Activated naive CD8-positive, alpha-beta T cell treated with anti-CD3 and anti-CD28 coated beads for 36 hours (primary cell): ENCODE measurements around the gene PLEKHG5. TPM values are rescaled to one million over a fixed set of nuclear protein-coding genes. Genes with fewer than 3 reads are reported as not detected.

Experiments used
- DNase-seq: peaks from one replicate; pipeline ENCODE4 v3.0.0; 2021
- H3K27ac Mint-ChIP-seq: one replicate; pipeline ENCODE4 v1.8.0; 2022; ENCODE audit warnings: mild to moderate bottlenecking, moderate library complexity, mixed read lengths
- H3K27me3 Mint-ChIP-seq: one replicate; pipeline ENCODE4 v1.8.0; 2022; ENCODE audit warnings: mild to moderate bottlenecking, mixed read lengths
- H3K36me3 Mint-ChIP-seq: one replicate; pipeline ENCODE4 v1.8.0; 2021; ENCODE audit warnings: mild to moderate bottlenecking, mixed read lengths
- H3K4me1 Mint-ChIP-seq: one replicate; pipeline ENCODE4 v1.8.0; 2021; ENCODE audit warnings: mixed read lengths
- H3K4me3 Mint-ChIP-seq: one replicate; pipeline ENCODE4 v1.8.0; 2022; ENCODE audit warnings: mild to moderate bottlenecking, moderate library complexity, mixed read lengths
- H3K9me3 Mint-ChIP-seq: one replicate; pipeline ENCODE4 v1.8.0; 2022; ENCODE audit warnings: mixed read lengths
- total RNA-seq, 2 experiments: library from RNA; stranded (reverse); gene quantifications; one replicate each; pipeline ENCODE4 v1.2.3, GENCODE V29; 2021

PLEKHG5 gene
- total RNA-seq, 2 experiments from 2014 or later: 2.2 to 2.3 TPM

GRCh38 chr1:6504887-6505286 lies 13.4 kb upstream of the PLEKHG5 start:
- Mint-ChIP-seq H3K36me3 (no peaks in the 10 kb centered on the region), H3K4me3 (no peak overlapping the region), H3K27ac (no peak overlapping the region), H3K27me3 (peaks cover 4% of the 10 kb centered on the region), H3K9me3 (no peaks in the 10 kb centered on the region), H3K4me1 (no peaks in the 10 kb centered on the region)
- no peak for DNase-seq

- H3K4me1 Mint-ChIP-seq: no peaks in the 10 kb centered on the region
- no peaks in the 10 kb centered on the region for H3K9me3 Mint-ChIP-seq
- no peaks in the 10 kb centered on the region for H3K36me3 Mint-ChIP-seq
- no peak for DNase-seq
- H3K27ac Mint-ChIP-seq: no peak overlapping the region
- H3K4me3 Mint-ChIP-seq: no peak overlapping the region
- peaks cover 4% of the 10 kb centered on the region for H3K27me3 Mint-ChIP-seq
Observed at GRCh38 chr1:6503884-6504602, 12.6 kb upstream of the PLEKHG5 start.

- no peak for DNase-seq
- Mint-ChIP-seq H3K9me3 (no peaks in the 10 kb centered on the region), H3K4me3 (no peak overlapping the region), H3K27ac (no peak overlapping the region), H3K27me3 (peaks cover 4% of the 10 kb centered on the region), H3K36me3 (no peaks in the 10 kb centered on the region), H3K4me1 (peaks cover 5% of the 10 kb centered on the region)
Observed at GRCh38 chr1:6502000-6502891, 10.8 kb upstream of the PLEKHG5 start.

- Mint-ChIP-seq H3K9me3 (no peaks in the 10 kb centered on the region), H3K4me3 (no peak overlapping the region), H3K4me1 (peaks cover 5% of the 10 kb centered on the region), H3K27ac (no peak overlapping the region), H3K36me3 (no peaks in the 10 kb centered on the region), H3K27me3 (peaks cover 4% of the 10 kb centered on the region)
- no peak for DNase-seq
Observed at GRCh38 chr1:6501279-6501813, 9.9 kb upstream of the PLEKHG5 start.

- no peak for DNase-seq
- Mint-ChIP-seq H3K36me3 (no peaks in the 10 kb centered on the region), H3K4me3 (no peak overlapping the region), H3K27me3 (peaks cover 4% of the 10 kb centered on the region), H3K9me3 (no peaks in the 10 kb centered on the region), H3K4me1 (peaks cover 7% of the 10 kb centered on the region), H3K27ac (no peak overlapping the region)
Observed at GRCh38 chr1:6500544-6501278, 9.2 kb upstream of the PLEKHG5 start.

GRCh38 chr1:6499296-6499695 lies 7.8 kb upstream of the PLEKHG5 start:
- DNase-seq: no peak
- Mint-ChIP-seq H3K9me3 (no peaks in the 10 kb centered on the region), H3K4me3 (no peak overlapping the region), H3K36me3 (no peaks in the 10 kb centered on the region), H3K27me3 (no peaks in the 10 kb centered on the region), H3K27ac (no peak overlapping the region), H3K4me1 (peaks cover 9% of the 10 kb centered on the region)

- no peak for DNase-seq
- H3K9me3 Mint-ChIP-seq: no peaks in the 10 kb centered on the region
- no peaks in the 10 kb centered on the region for H3K36me3 Mint-ChIP-seq
- no peak overlapping the region for H3K4me3 Mint-ChIP-seq
- peaks cover 9% of the 10 kb centered on the region for H3K4me1 Mint-ChIP-seq
- H3K27me3 Mint-ChIP-seq: no peaks in the 10 kb centered on the region
- H3K27ac Mint-ChIP-seq: no peak overlapping the region
Observed at GRCh38 chr1:6498576-6499111, 7.2 kb upstream of the PLEKHG5 start.

GRCh38 chr1:6497867-6498575 lies 6.6 kb upstream of the PLEKHG5 start:
- H3K4me1 Mint-ChIP-seq: peaks cover 12% of the 10 kb centered on the region

GRCh38 chr1:6497215-6497866 lies 5.9 kb upstream of the PLEKHG5 start:
- Mint-ChIP-seq H3K27ac (no peak overlapping the region), H3K36me3 (no peaks in the 10 kb centered on the region), H3K9me3 (no peaks in the 10 kb centered on the region), H3K27me3 (no peaks in the 10 kb centered on the region), H3K4me3 (peak overlapping the region; percentile 73), H3K4me1 (peaks cover 14% of the 10 kb centered on the region)
- DNase-seq: peak; percentile 53

More at GRCh38 chr1:6497867-6498575, 6.6 kb upstream of the PLEKHG5 start:
- Mint-ChIP-seq H3K36me3 (no peaks in the 10 kb centered on the region), H3K9me3 (no peaks in the 10 kb centered on the region), H3K27ac (no peak overlapping the region), H3K27me3 (no peaks in the 10 kb centered on the region), H3K4me3 (peak overlapping the region; percentile 73)
- DNase-seq: no peak

GRCh38 chr1:6496890-6497214 lies 5.4 kb upstream of the PLEKHG5 start:
- Mint-ChIP-seq H3K4me3 (peak overlapping the region; percentile 45), H3K27ac (no peak overlapping the region), H3K36me3 (no peaks in the 10 kb centered on the region), H3K4me1 (peaks cover 15% of the 10 kb centered on the region), H3K9me3 (no peaks in the 10 kb centered on the region), H3K27me3 (no peaks in the 10 kb centered on the region)
- DNase-seq: no peak

- no peaks in the 10 kb centered on the region for H3K36me3 Mint-ChIP-seq
Observed at GRCh38 chr1:6496365-6496721, 4.9 kb upstream of the PLEKHG5 start.

GRCh38 chr1:6495540-6496364 lies 4.3 kb upstream of the PLEKHG5 start:
- Mint-ChIP-seq H3K36me3 (no peaks in the 10 kb centered on the region), H3K27ac (no peak overlapping the region), H3K4me1 (peaks cover 24% of the 10 kb centered on the region), H3K27me3 (no peaks in the 10 kb centered on the region), H3K4me3 (no peak overlapping the region), H3K9me3 (no peaks in the 10 kb centered on the region)
- no peak for DNase-seq

More at GRCh38 chr1:6496365-6496721, 4.9 kb upstream of the PLEKHG5 start:
- H3K27me3 Mint-ChIP-seq: no peaks in the 10 kb centered on the region
- no peaks in the 10 kb centered on the region for H3K9me3 Mint-ChIP-seq
- H3K27ac Mint-ChIP-seq: no peak overlapping the region
- peaks cover 20% of the 10 kb centered on the region for H3K4me1 Mint-ChIP-seq
- H3K4me3 Mint-ChIP-seq: no peak overlapping the region
- no peak for DNase-seq

- Mint-ChIP-seq H3K27me3 (no peaks in the 10 kb centered on the region), H3K4me3 (no peak overlapping the region), H3K4me1 (peaks cover 24% of the 10 kb centered on the region), H3K9me3 (no peaks in the 10 kb centered on the region), H3K27ac (no peak overlapping the region), H3K36me3 (no peaks in the 10 kb centered on the region)
- DNase-seq: no peak
Observed at GRCh38 chr1:6495041-6495441, 3.6 kb upstream of the PLEKHG5 start.
